KMS-11 (cell line): ENCODE results near the gene SH3BGRL3.

Experiments
- H2AFZ ChIP-seq: fragments of 200-600 bp; sonication (generic); 2 replicates; pipeline ENCODE4 v1.6.1; 2016; ENCODE audit warnings: antibody characterized with exemption, mixed run types, low read depth
- H3K27ac ChIP-seq: fragments of 200-600 bp; sonication (generic); 2 replicates; pipeline ENCODE4 v1.6.1; 2016; ENCODE audit warnings: mild to moderate bottlenecking, mixed run types
- H3K27me3 ChIP-seq: fragments of 200-600 bp; sonication (generic); 2 replicates; pipeline ENCODE4 v1.6.1; 2017; ENCODE audit warnings: mild to moderate bottlenecking, low read depth, mixed run types, moderate library complexity; ENCODE audit not compliant: insufficient read depth
- H3K36me3 ChIP-seq: fragments of 200-600 bp; sonication (generic); 2 replicates; pipeline ENCODE4 v1.6.1; 2017; ENCODE audit warnings: mild to moderate bottlenecking, mixed run types; ENCODE audit not compliant: insufficient read depth
- H3K4me1 ChIP-seq: fragments of 200-600 bp; sonication (generic); 2 replicates; pipeline ENCODE4 v1.6.1; 2016; ENCODE audit warnings: mild to moderate bottlenecking, low read depth, mixed run types; ENCODE audit not compliant: poor library complexity, severe bottlenecking
- H3K4me2 ChIP-seq: fragments of 200-600 bp; sonication (generic); 2 replicates; pipeline ENCODE4 v1.7.0; 2016; ENCODE audit warnings: mild to moderate bottlenecking, mixed run types
- H3K4me3 ChIP-seq: fragments of 200-600 bp; sonication (generic); IDR thresholded peaks from 2 replicates; pipeline ENCODE4 v1.6.1; 2017; ENCODE audit warnings: low read depth, low read length, mixed read lengths; ENCODE audit not compliant: insufficient read depth
- H3K79me2 ChIP-seq: fragments of 200-600 bp; sonication (generic); 2 replicates; pipeline ENCODE4 v1.6.1; 2016; ENCODE audit warnings: low read depth, mixed run types; ENCODE audit not compliant: insufficient read depth
- H3K9ac ChIP-seq: fragments of 200-600 bp; sonication (generic); 2 replicates; pipeline ENCODE4 v1.6.1; 2016; ENCODE audit warnings: mild to moderate bottlenecking, mixed run types
- H4K20me1 ChIP-seq: fragments of 200-600 bp; sonication (generic); 2 replicates; pipeline ENCODE4 v1.6.1; 2016; ENCODE audit warnings: mild to moderate bottlenecking, mixed run types; ENCODE audit not compliant: insufficient read depth
- CTCF ChIP-seq: fragments of 200-600 bp; sonication (generic); conservative IDR thresholded peaks from 2 replicates; pipeline ENCODE4 v1.6.1; 2017; ENCODE audit warnings: low read depth, mild to moderate bottlenecking, antibody characterized with exemption, low read length, moderate library complexity, mixed read lengths

The SH3BGRL3 gene

GRCh38 chr1:26275580-26276431 lies 4.1 kb upstream of the SH3BGRL3 start:
- Histone ChIP-seq H2AFZ (no peak overlapping the region), H3K4me2 (peak overlapping the region; percentile 49; the same call in 1 of the 2 replicates), H3K36me3 (no peaks in the 10 kb centered on the region; the same call in 1 of the 2 replicates), H3K27me3 (no peaks in the 10 kb centered on the region), H3K79me2 (no peaks in the 10 kb centered on the region), H3K4me3 (no peak overlapping the region), H3K9ac (no peak overlapping the region), H4K20me1 (no peaks in the 10 kb centered on the region), H3K27ac (peak overlapping the region; percentile 18), H3K4me1 (peaks cover 47% of the 10 kb centered on the region)
- peak; percentile 89 for TF ChIP-seq CTCF

- H3K79me2 ChIP-seq = no peaks in the 10 kb centered on the region; the same call in 1 of the 2 replicates
- peak overlapping the region; percentile 18; the same call in 1 of the 2 replicates for H3K27ac ChIP-seq
- H4K20me1 ChIP-seq = no peaks in the 10 kb centered on the region
- H3K9ac ChIP-seq = no peak overlapping the region
- H3K27me3 ChIP-seq = no peaks in the 10 kb centered on the region
- H3K4me3 ChIP-seq = no peak overlapping the region
- H2AFZ ChIP-seq = no peak overlapping the region
- H3K4me2 ChIP-seq = peak overlapping the region; percentile 49; the same call in 1 of the 2 replicates
- H3K36me3 ChIP-seq = no peaks in the 10 kb centered on the region; the same call in 1 of the 2 replicates
- H3K4me1 ChIP-seq = peaks cover 47% of the 10 kb centered on the region
- TF ChIP-seq CTCF = no peak
Measured at GRCh38 chr1:26276432-26276838, 3.5 kb upstream of the SH3BGRL3 start.

- H3K27me3 ChIP-seq = no peaks in the 10 kb centered on the region
- H3K9ac ChIP-seq = no peak overlapping the region
- H3K36me3 ChIP-seq = no peaks in the 10 kb centered on the region; the same call in 1 of the 2 replicates
- H3K79me2 ChIP-seq = no peaks in the 10 kb centered on the region; the same call in 1 of the 2 replicates
- H2AFZ ChIP-seq = no peak overlapping the region
- H3K4me3 ChIP-seq = no peak overlapping the region
- no peak overlapping the region for H3K27ac ChIP-seq
- no peak for TF ChIP-seq CTCF
- no peaks in the 10 kb centered on the region for H4K20me1 ChIP-seq
- peaks cover 47% of the 10 kb centered on the region for H3K4me1 ChIP-seq
- no peak overlapping the region for H3K4me2 ChIP-seq
Measured at GRCh38 chr1:26277261-26277661, 2.6 kb upstream of the SH3BGRL3 start.

DNA sequence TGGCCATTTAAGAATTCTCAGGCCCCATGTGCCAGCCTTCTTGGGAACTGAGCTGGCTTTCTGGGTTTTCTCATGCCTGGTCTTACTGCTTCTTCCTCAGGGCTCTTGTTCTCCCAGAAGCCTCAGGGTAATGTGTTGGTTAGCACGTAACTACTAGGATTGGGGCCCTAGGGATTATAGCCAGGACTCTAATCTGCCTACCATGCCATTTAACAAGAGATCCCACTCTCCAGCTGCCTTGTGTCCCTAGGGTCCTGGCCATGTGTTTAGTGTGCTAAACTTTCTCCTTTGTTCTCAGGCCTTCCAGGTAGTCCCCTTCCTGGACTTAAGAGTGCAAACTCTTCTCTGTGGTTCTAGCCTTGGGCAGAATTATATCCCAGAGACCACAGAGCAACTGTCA lies 2.2 kb upstream of the SH3BGRL3 start:
- no peaks in the 10 kb centered on the region; the same call in 1 of the 2 replicates for H3K36me3 ChIP-seq

More for the DNA sequence above, 2.2 kb upstream of the SH3BGRL3 start:
- H3K4me3 ChIP-seq = no peak overlapping the region
- H3K79me2 ChIP-seq = no peaks in the 10 kb centered on the region; the same call in 1 of the 2 replicates
- no peak overlapping the region for H3K9ac ChIP-seq
- H3K4me2 ChIP-seq = no peak overlapping the region
- H3K27ac ChIP-seq = no peak overlapping the region
- H4K20me1 ChIP-seq = no peaks in the 10 kb centered on the region
- H2AFZ ChIP-seq = no peak overlapping the region
- peaks cover 47% of the 10 kb centered on the region for H3K4me1 ChIP-seq
- no peak for TF ChIP-seq CTCF
- H3K27me3 ChIP-seq = no peaks in the 10 kb centered on the region
